NT2/D1 (cell line): ENCODE results near the gene IMMP2L.

Experiments used
- DNase-seq: peaks from one replicate; pipeline ENCODE4 v3.0.0-alpha.2; 2011; ENCODE audit warnings: low read depth, low spot score
- H3K27me3 ChIP-seq: 2 replicates; pipeline ENCODE4 v1.6.0; 2011; ENCODE audit warnings: mild to moderate bottlenecking; ENCODE audit not compliant: insufficient read length, insufficient read depth
- H3K36me3 ChIP-seq: 2 replicates; pipeline ENCODE4 v1.6.1; 2011; ENCODE audit warnings: mild to moderate bottlenecking, low read length, mixed read lengths; ENCODE audit not compliant: insufficient read depth, insufficient read length
- H3K4me1 ChIP-seq: 2 replicates; pipeline ENCODE4 v1.5.1; 2011; ENCODE audit not compliant: insufficient read depth, insufficient read length
- H3K4me3 ChIP-seq: 2 replicates; pipeline ENCODE4 v1.5.1; 2011; ENCODE audit warnings: low read depth; ENCODE audit not compliant: insufficient read length
- H3K9ac ChIP-seq: 2 replicates; pipeline ENCODE4 v1.6.0; 2011; ENCODE audit warnings: low read depth; ENCODE audit not compliant: insufficient read length
- H3K9me3 ChIP-seq: 2 replicates; pipeline ENCODE4 v1.5.1; 2011; ENCODE audit warnings: mild to moderate bottlenecking, low read length; ENCODE audit not compliant: insufficient read depth
- SUZ12 ChIP-seq: IDR thresholded peaks from 2 replicates; pipeline ENCODE4 v1.6.1; 2011; ENCODE audit not compliant: insufficient read length, insufficient read depth; ENCODE audit errors: extremely low read depth
- YY1 ChIP-seq: IDR thresholded peaks from 2 replicates; pipeline ENCODE4 v1.6.1; 2011; ENCODE audit not compliant: insufficient read length, insufficient read depth
- ZNF274 ChIP-seq: IDR thresholded peaks from 2 replicates; pipeline ENCODE4 v1.6.1; 2011; ENCODE audit warnings: mild to moderate bottlenecking, low read depth, low read length

IMMP2L gene

GRCh38 chr7:111388016-111388415 lies 174.3 kb downstream of the IMMP2L start:
- no peak for DNase-seq
- Histone ChIP-seq H3K4me1 (no peaks in the 10 kb centered on the region), H3K36me3 (no peaks in the 10 kb centered on the region), H3K27me3 (no peaks in the 10 kb centered on the region), H3K9me3 (no peaks in the 10 kb centered on the region), H3K4me3 (no peak overlapping the region), H3K9ac (no peak overlapping the region)
- TF ChIP-seq YY1 = no peak
- TF ChIP-seq SUZ12 = no peak
- no peak for TF ChIP-seq ZNF274

- Histone ChIP-seq H3K4me3 (no peak overlapping the region), H3K27me3 (no peaks in the 10 kb centered on the region), H3K9ac (no peak overlapping the region), H3K36me3 (no peaks in the 10 kb centered on the region), H3K9me3 (no peaks in the 10 kb centered on the region), H3K4me1 (no peaks in the 10 kb centered on the region)
- no peak for DNase-seq
- TF ChIP-seq YY1 = no peak
- no peak for TF ChIP-seq SUZ12
- TF ChIP-seq ZNF274 = no peak
These were observed 178.0 kb downstream of the IMMP2L start for GRCh38 chr7:111384065-111384891.

DNA sequence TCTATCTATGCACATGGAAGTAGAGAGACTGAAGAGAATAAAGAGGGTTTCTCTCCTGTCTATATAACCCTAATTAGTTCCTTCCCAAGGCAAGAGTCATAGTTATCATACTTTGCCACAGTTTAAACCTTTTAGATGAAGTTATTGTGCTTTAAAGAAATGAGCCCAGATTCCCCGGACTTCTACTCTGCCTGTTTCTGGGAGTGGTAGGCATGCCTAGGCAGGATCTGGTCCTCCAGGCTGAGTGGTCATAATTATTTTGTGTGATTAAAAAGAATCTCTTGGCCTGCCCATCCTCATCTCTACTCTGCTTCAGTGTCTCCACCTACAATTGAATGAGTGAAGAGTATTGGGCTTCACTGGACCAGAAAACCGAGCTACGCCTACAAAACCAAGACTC lies 179.2 kb downstream of the IMMP2L start:
- no peaks in the 10 kb centered on the region for H3K36me3 ChIP-seq
- H3K27me3 ChIP-seq = no peaks in the 10 kb centered on the region
- H3K9me3 ChIP-seq = no peaks in the 10 kb centered on the region
- no peak overlapping the region for H3K9ac ChIP-seq
- no peaks in the 10 kb centered on the region for H3K4me1 ChIP-seq
- no peak for DNase-seq
- TF ChIP-seq ZNF274 = no peak
- TF ChIP-seq SUZ12 = no peak
- no peak for TF ChIP-seq YY1
- H3K4me3 ChIP-seq = no peak overlapping the region

DNA sequence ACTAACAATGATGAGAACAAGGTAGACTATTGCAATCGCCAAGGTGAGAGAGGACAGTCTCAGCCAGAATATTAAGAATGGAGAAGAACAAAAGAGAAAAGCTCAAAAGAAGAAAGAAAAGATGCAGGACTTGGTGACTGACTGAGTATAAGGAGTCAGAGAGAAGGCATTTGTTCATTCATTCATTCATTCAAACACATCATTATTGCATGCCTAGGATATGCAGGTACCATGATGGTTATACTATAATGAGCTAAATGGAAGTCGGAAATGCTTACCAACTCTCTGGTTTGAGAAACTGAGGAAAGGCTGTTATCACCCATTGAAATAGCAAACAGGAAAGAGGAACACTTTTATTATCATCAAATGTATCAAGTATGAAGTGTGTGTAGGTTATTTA lies 180.7 kb downstream of the IMMP2L start:
- H3K36me3 ChIP-seq = no peaks in the 10 kb centered on the region
- H3K4me1 ChIP-seq = no peaks in the 10 kb centered on the region
- H3K4me3 ChIP-seq = no peak overlapping the region
- no peak for DNase-seq
- no peaks in the 10 kb centered on the region for H3K9me3 ChIP-seq
- TF ChIP-seq ZNF274 (no peak), SUZ12 (no peak), YY1 (no peak)
- no peak overlapping the region for H3K9ac ChIP-seq
- no peaks in the 10 kb centered on the region for H3K27me3 ChIP-seq

DNA sequence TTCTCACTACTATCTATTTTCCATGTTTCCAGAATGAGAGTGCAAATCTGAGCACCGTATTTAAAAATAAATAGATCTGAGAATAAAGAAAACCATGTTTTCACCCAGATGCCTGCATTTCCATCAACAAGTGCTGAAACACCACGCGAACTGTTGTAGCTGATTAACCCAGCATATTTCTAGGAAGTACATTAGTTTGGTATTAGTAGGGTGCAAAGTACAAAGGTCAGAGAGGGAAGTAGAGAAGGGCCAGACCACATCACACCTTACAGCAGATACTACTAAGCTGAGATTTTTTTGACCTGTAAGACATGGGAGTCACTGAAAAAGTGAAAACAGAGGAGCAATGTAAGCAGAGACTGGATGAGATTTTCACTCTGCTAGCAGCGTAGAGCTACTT lies 181.3 kb downstream of the IMMP2L start:
- no peak for DNase-seq
- H3K4me3 ChIP-seq = no peak overlapping the region
- H3K4me1 ChIP-seq = no peaks in the 10 kb centered on the region
- no peak for TF ChIP-seq ZNF274
- no peak for TF ChIP-seq SUZ12
- TF ChIP-seq YY1 = no peak
- no peaks in the 10 kb centered on the region for H3K36me3 ChIP-seq
- H3K27me3 ChIP-seq = no peaks in the 10 kb centered on the region
- no peaks in the 10 kb centered on the region for H3K9me3 ChIP-seq
- H3K9ac ChIP-seq = no peak overlapping the region

GRCh38 chr7:111374027-111374426 lies 188.3 kb downstream of the IMMP2L start:
- no peaks in the 10 kb centered on the region for H3K27me3 ChIP-seq
- no peak for TF ChIP-seq ZNF274
- TF ChIP-seq YY1 = no peak
- no peak for TF ChIP-seq SUZ12
- DNase-seq = no peak
- H3K4me3 ChIP-seq = no peak overlapping the region
- no peak overlapping the region for H3K9ac ChIP-seq
- H3K9me3 ChIP-seq = no peaks in the 10 kb centered on the region
- no peaks in the 10 kb centered on the region for H3K36me3 ChIP-seq
- H3K4me1 ChIP-seq = no peaks in the 10 kb centered on the region

DNA sequence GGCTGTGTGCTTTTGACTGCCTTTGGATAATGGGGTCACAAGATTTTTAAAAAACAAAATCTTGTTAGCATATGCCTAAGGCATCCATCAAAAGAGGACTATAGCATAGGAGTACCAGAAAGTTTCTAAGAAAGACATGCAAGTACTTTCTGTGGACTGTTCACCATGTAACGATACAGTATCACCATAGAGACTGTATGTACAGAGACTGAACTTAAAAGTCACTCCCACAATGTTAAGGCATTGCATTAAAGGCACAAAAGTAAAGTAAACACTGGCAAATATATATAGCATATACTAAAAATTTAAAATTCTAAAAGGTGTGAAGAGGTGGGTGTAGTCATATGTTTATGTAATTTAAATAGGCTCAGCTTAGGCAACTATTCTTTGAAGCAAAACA lies 190.9 kb downstream of the IMMP2L start:
- Histone ChIP-seq H3K36me3 (no peaks in the 10 kb centered on the region), H3K4me1 (no peaks in the 10 kb centered on the region), H3K9me3 (no peaks in the 10 kb centered on the region), H3K4me3 (no peak overlapping the region), H3K27me3 (no peaks in the 10 kb centered on the region), H3K9ac (no peak overlapping the region)
- DNase-seq = no peak
- TF ChIP-seq ZNF274 = no peak

GRCh38 chr7:111370002-111370401 lies 192.3 kb downstream of the IMMP2L start:
- Histone ChIP-seq H3K27me3 (no peaks in the 10 kb centered on the region), H3K36me3 (no peaks in the 10 kb centered on the region), H3K9ac (no peak overlapping the region), H3K9me3 (no peaks in the 10 kb centered on the region), H3K4me3 (no peak overlapping the region), H3K4me1 (no peaks in the 10 kb centered on the region)
- DNase-seq = no peak
- TF ChIP-seq YY1 = no peak
